ENCODE data around the gene ABHD8.

GRCh38 chr19:17323300-17323963 lies 20.2 kb upstream of the ABHD8 start:
- TF ChIP-seq, protein P1, sequence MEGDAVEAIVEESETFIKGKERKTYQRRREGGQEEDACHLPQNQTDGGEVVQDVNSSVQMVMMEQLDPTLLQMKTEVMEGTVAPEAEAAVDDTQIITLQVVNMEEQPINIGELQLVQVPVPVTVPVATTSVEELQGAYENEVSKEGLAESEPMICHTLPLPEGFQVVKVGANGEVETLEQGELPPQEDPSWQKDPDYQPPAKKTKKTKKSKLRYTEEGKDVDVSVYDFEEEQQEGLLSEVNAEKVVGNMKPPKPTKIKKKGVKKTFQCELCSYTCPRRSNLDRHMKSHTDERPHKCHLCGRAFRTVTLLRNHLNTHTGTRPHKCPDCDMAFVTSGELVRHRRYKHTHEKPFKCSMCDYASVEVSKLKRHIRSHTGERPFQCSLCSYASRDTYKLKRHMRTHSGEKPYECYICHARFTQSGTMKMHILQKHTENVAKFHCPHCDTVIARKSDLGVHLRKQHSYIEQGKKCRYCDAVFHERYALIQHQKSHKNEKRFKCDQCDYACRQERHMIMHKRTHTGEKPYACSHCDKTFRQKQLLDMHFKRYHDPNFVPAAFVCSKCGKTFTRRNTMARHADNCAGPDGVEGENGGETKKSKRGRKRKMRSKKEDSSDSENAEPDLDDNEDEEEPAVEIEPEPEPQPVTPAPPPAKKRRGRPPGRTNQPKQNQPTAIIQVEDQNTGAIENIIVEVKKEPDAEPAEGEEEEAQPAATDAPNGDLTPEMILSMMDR (IDR thresholded peaks at IDR 0.05 in 2 of 3, conservative IDR thresholded peaks at IDR 0.05 in 1 of 3; ENCODE audit: borderline replicate concordance in 1 of 3, insufficient read depth in 1 of 3, low read depth in 2 of 3, low read length in 2 of 3) = no peak
- TF ChIP-seq SP1 (IDR thresholded peaks at IDR 0.05; ENCODE audit: low read depth) = no peak
- no peak for TF ChIP-seq EZH2 (IDR thresholded peaks at IDR 0.05)

Measured in HCT116 (cell line).